Endometrium (tissue), 2 donors: Measurements from ENCODE around the gene TMEM154.

Experiments
- FAIRE-seq: peaks from 2 replicates; lab custom pipeline; 2012; peaks lifted over from hg19 to GRCh38; lab: Jason Lieb, UNC
- donor health status: control.
- donor health status: control.

TMEM154 gene, protein sequence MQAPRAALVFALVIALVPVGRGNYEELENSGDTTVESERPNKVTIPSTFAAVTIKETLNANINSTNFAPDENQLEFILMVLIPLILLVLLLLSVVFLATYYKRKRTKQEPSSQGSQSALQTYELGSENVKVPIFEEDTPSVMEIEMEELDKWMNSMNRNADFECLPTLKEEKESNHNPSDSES

DNA sequence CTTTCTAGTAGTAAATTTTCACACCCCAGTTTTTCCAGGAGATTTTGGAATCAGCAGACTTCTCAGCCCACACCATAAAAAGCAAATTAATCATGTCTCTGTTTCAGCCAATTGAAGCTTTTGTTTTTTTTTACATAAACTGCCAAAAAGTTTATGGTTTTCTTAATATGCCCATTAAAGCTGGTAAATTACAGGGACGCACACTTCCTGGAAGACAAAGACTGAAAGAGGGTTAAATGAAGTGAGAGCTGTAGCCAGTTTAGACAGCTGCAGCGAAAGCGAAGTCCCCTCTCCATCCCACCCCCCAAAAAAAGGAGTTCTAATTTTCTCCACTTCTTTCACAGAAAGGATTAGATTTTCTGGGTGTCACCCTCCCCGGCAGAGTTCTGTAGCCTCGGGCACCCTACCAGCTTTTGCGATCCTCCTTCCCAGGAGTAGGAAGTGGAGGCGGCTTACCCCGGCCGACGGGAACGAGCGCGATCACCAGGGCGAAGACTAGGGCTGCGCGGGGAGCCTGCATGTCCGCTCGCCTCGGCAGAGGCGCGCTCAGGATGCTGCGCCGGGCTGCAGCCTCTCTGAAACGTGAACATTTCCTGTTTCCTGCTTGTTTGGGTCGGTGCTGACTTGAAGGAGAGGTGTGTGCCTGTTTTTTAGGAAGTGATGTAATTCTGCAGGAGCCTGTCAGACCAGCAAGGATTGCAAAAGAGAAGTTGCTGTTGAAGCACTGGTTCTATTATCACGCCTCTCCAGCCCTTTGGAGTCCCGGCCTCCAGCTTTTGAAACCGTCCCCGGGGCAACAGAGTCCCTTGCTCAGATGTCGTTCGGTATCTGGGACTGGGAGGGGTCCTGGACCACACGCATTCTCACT is at the start of gene TMEM154:
Gene TMEM154, minus strand, starts transcription at position 584 of the 868 bp plus-strand sequence. Its CDS starts 64 bp downstream, at position 520.
- no peak for FAIRE-seq

GRCh38 chr4:152729466-152729865 is 49.7 kb upstream of the TMEM154 start:
- FAIRE-seq, result no peak

GRCh38 chr4:152728343-152728742 is 48.5 kb upstream of the TMEM154 start:
- FAIRE-seq, result no peak

- FAIRE-seq, result no peak
Measured at GRCh38 chr4:152727784-152728183, 48.0 kb upstream of the TMEM154 start.

DNA sequence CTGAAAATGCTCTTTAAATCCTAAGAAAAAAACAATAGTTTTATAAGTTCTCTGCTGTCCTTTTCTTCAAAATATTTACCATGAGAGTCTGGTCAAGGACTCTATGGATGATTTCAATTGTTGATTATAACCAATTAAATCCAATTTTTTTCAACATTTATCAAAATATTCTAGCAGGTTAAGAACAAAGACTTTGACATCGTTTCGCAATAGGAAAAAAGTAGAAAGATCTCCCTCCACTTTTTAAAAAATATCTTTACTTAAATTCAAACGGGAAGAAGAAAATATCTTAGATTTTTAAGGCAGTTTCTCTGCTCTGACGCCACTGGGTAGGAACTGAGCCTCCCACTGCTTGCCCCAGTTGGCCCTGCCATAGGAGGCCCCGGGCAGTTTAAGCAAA is 44.7 kb upstream of the TMEM154 start:
- no peak for FAIRE-seq

GRCh38 chr4:152723236-152723635 is 43.4 kb upstream of the TMEM154 start:
- no peak for FAIRE-seq

DNA sequence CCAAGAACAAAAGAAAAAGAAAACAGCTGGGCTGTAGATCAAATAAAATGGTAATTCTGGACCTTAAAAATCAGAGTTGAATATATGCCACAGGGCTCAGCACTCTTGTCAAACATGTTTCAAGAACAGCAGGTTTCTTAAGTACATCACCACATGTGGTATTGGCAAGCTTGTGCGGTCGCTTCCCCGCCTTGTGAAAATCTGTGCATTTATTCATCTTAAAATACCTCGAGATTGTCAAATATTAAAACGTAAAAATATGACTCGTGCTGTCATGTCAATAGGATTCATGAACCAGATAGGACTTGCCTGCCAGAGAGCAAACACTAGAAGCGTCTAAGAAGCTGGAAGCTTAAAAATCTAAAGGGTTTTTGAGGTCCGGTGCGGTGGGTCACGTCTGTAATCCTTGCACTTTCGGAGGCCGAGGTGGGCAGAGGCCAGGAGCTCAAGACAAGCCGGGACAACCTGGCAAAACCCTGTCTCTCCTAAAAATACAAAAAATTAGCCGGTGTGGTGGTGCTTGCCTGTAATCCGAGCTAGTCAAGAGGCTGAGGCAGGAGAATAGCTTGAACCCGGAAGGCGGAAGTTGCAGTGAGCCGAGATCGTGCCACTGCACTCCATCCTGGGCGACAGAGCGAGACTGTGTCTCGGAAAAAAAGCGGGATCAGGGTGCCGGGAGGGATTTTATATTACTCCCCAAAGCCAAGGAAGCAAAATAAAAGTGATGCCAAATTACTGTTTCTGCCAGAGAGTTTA is 40.2 kb upstream of the TMEM154 start:
- FAIRE-seq, result no peak

GRCh38 chr4:152719291-152719690 is 39.5 kb upstream of the TMEM154 start:
- FAIRE-seq, result no peak

- no peak for FAIRE-seq
Measured at GRCh38 chr4:152715076-152715475, 35.3 kb upstream of the TMEM154 start.

DNA sequence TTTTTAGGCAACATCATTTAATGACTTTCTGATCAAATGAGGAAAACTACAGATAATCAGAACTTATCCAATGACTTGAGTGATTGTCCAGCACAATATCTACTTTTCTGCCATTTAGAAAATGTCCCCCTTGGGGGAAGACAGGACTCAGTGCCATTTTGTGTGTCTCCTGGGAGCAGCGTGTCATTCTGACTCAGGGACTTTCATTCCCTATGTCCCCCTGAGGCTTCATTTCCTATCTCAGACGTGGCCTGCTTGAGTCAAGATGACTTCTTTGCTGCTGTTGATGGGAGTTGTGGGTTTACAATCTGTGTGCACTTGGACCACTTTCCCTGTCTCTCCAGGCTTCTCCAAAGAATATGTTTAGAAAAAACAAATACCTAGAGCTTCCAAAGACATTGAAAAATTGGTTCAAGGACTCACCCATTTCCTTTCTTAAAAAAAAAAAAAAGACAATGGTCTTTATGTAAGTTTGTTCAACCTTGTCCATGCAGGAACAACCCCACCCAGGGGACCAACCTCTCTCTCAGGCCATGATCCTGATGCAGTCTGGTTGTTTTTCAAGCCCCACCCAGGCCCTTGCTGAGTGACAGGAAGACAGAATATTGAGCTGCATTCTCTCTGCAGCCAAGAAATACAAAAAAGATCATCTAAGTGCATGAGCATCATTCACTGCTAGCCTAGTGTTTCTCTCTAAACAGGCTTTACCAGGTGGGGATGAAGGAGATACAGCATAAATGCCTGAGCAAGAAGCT is 34.3 kb upstream of the TMEM154 start:
- FAIRE-seq, result no peak

GRCh38 chr4:152709675-152710438 is 30.1 kb upstream of the TMEM154 start:
- no peak for FAIRE-seq

DNA sequence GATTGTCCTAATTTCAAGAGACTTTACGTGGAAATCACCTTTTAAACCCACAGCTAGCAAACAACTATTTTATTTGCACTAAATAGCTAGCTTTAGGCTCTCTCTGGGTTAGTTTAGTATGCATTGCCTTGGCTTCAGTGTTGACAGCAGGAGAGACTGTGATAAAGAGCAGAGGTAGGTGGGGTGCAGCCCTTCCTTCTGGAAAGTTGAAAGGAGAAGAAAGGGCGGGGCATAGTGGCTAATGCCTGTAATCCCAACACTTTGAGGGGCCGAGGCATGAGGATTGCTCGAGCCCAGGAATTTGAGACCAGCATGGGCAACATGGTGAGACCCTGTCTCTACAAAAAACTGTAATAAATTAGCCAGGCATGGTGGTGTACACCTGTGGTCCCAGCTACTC is 29.0 kb upstream of the TMEM154 start:
- no peak for FAIRE-seq

- FAIRE-seq, result no peak
Measured at GRCh38 chr4:152708361-152708760, 28.6 kb upstream of the TMEM154 start.

DNA sequence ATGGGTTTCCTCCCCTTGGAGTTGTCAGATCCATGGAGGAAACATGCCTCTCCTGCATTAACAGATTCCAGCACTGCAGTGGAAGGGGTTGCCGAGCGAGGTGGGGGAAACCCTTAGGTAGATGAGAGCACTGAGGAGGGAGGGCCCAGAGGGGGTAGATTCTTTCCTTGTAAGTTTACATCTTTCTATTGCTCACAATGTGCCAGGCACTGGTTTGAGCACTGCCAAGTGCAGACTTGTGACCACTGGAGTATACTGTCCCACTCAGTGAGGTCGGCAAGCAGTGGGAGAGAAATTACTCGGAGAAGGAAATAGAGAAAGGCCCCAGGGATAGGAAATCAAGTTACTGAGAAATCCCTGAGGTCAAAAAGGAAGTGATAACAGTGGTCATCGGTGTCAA is 27.8 kb upstream of the TMEM154 start:
- no peak for FAIRE-seq

DNA sequence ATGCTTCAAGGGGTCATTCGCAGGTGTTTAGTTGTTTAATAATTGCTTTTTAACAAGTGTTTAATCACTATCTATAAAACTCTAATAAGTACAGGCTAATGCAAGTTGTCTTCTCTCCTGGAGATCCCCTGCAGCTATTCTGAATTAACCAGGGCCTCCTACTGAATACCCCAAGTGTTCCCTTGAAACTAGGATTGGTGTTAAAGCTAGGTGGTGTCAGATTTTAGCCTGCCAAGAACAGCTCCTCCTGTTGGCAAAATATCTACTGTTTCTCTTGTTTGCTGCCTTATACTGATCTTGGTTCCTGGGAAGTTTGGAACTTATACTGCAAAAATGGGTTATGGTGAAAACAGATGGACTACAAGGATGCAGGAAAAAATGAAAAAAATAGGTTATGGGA is 26.1 kb upstream of the TMEM154 start:
- FAIRE-seq, result no peak

DNA sequence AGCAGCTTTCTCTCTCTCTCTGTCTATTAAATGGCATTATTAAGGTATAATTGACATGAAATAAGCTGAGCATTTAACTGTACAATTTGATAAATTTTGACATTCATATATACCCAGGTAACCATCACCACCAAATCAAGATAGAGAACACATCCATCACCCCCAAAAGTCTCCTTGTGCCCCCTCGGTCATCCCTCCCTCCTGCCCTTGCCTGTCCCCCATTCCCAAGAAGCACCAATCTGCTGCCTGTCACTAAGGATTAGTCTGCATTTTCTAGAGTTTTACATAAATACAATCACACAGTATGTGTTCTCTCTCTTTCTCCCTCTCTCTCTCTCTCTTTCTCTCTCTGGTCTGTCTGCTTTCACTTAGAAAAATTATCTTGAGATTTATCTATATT is 25.0 kb upstream of the TMEM154 start:
- no peak for FAIRE-seq

DNA sequence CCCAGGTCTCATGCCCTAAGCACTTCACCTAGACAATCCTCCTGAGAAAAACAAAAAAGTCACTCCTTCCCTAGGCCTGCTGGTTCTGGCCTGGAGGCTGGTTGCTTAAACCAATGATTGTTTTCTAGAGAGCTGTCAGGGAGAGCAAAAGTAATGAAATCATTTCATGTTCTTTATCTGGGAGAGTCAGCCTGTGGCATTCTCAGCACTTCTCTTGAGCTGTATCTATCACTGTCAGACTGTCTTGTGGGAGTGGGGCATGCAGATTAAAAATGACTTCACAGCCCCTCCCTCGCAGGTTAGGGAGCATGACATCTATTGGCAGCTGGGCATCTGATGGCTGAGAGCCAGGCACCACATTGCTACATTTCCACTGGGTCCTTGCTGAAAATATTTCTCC is 20.4 kb upstream of the TMEM154 start:
- no peak for FAIRE-seq

DNA sequence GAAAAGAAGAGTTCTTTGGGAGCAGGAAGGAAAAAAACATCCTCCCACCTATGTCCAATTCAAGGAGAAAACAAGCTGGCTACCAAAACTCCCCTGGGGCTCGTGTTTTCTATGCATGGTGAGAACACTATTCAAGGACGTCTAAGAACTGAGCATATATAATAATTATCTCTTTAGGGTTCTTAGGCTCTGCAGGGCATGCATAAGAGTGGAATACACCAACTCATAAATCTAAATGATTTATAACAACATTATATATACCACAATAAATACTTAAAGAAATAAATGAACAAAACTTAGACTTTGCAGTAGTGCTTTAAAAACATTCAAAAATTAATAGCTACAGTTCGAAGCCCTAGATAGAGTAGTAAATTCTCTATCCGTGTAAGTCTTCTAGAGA is 19.5 kb upstream of the TMEM154 start:
- no peak for FAIRE-seq

GRCh38 chr4:152698089-152698499 is 18.3 kb upstream of the TMEM154 start:
- FAIRE-seq, result no peak

GRCh38 chr4:152697284-152698088 is 17.7 kb upstream of the TMEM154 start:
- FAIRE-seq, result no peak
